PC-9 (cell line): Measurements from ENCODE around the gene IKZF4. TPM values are rescaled to one million over a fixed set of nuclear protein-coding genes. Genes with fewer than 3 reads are reported as not detected.
"Not testable (repeated sequence)": the region's sequence is repeated elsewhere in the genome, so short reads cannot be mapped to it uniquely, and the experiment has no call there.

Experiments
- BruUV-seq: library from RNA; stranded (reverse); fragments of 400-500 nt; replicated peaks from 2 replicates; lab custom pipeline; 2021; lab: Mats Ljungman, UMichigan
- CTCF ChIA-PET: fragments of 300-600 bp; sonication (Branson Sonifier 250); formaldehyde crosslinking; loops from one replicate; lab custom pipeline; 2022; ENCODE audit warnings: antibody characterized with exemption; lab: Charles Lee
- POLR2A ChIA-PET: fragments of 300-600 bp; sonication (Branson Sonifier 250); formaldehyde crosslinking; loops from one replicate; lab custom pipeline; 2022; ENCODE audit warnings: antibody characterized with exemption; ENCODE audit not compliant: unreplicated experiment; lab: Charles Lee
- DNase-seq, 2 experiments: peaks; one replicate each; pipeline versions ENCODE4 v3.0.0 to v3.0.0-alpha.2; 2015 to 2022; ENCODE audit warnings: mixed read lengths in 1 of 2
- H2AFZ ChIP-seq: fragments of 200-600 bp; sonication (generic); 2 replicates; pipeline ENCODE4 v1.8.1; 2017; ENCODE audit warnings: antibody characterized with exemption
- H3F3A ChIP-seq: fragments of 200-600 bp; sonication (generic); 2 replicates; pipeline ENCODE4 v1.8.1; 2017; ENCODE audit warnings: antibody characterized with exemption, mild to moderate bottlenecking, low read depth; ENCODE audit not compliant: insufficient read depth
- H3K27ac ChIP-seq: fragments of 200-600 bp; sonication (generic); 2 replicates; pipeline ENCODE4 v1.6.1; 2016; ENCODE audit warnings: mixed run types
- H3K27me3 ChIP-seq: fragments of 200-600 bp; sonication (generic); 2 replicates; pipeline ENCODE4 v1.6.1; 2016; ENCODE audit warnings: low read depth, mixed run types; ENCODE audit not compliant: insufficient read depth
- H3K36me3 ChIP-seq: fragments of 200-600 bp; sonication (generic); 2 replicates; pipeline ENCODE4 v1.6.1; 2016; ENCODE audit warnings: low read depth, mixed run types
- H3K4me1 ChIP-seq: fragments of 200-600 bp; sonication (generic); replicated peaks from 2 replicates; pipeline ENCODE4 v1.6.1; 2016; ENCODE audit warnings: mixed run types; ENCODE audit not compliant: insufficient read depth
- H3K4me2 ChIP-seq: fragments of 200-600 bp; sonication (generic); 2 replicates; pipeline ENCODE4 v1.6.1; 2017; ENCODE audit warnings: mixed run types
- H3K4me3 ChIP-seq: fragments of 200-600 bp; sonication (generic); 2 replicates; pipeline ENCODE4 v1.6.1; 2016; ENCODE audit warnings: mixed run types
- H3K79me2 ChIP-seq: fragments of 200-600 bp; sonication (generic); 2 replicates; pipeline ENCODE4 v1.6.1; 2017; ENCODE audit warnings: low read depth, mixed run types
- H3K9me2 ChIP-seq: fragments of 200-600 bp; sonication (generic); 2 replicates; pipeline ENCODE4 v1.8.1; 2017; ENCODE audit warnings: mild to moderate bottlenecking; ENCODE audit not compliant: insufficient read depth
- H3K9me3 ChIP-seq: fragments of 200-600 bp; sonication (generic); 2 replicates; pipeline ENCODE4 v1.8.1; 2016; ENCODE audit warnings: low read depth; ENCODE audit not compliant: insufficient read depth
- H4K20me1 ChIP-seq: fragments of 200-600 bp; sonication (generic); 2 replicates; pipeline ENCODE4 v1.8.1; 2017; ENCODE audit not compliant: insufficient read depth
- EZH2 ChIP-seq: fragments of 200-600 bp; sonication (generic); IDR thresholded peaks from 2 replicates; pipeline ENCODE4 v1.8.0; 2017; ENCODE audit warnings: antibody characterized with exemption, low read depth
- intact Hi-C: fragments of 100-400 bp; cut with micrococcal nuclease; formaldehyde crosslinking; loops from one replicate; pipeline ENCODE4 v1.10.0; 2022; ENCODE audit not compliant: unreplicated experiment
- total RNA-seq: library from RNA; stranded (reverse); gene quantifications from 2 replicates; pipeline ENCODE4 v1.2.3, GENCODE V29; 2021
- TF ChIP-seq, protein P1 (sequence below): fragments of 200-600 bp; sonication (generic); conservative IDR thresholded peaks from 2 replicates; pipeline ENCODE4 v1.6.1; 2017; ENCODE audit warnings: mixed run types, antibody characterized with exemption, mild to moderate bottlenecking, moderate library complexity

The IKZF4 gene
- total RNA-seq, 1 experiment from 2014 or later: 7.4 TPM

DNA sequence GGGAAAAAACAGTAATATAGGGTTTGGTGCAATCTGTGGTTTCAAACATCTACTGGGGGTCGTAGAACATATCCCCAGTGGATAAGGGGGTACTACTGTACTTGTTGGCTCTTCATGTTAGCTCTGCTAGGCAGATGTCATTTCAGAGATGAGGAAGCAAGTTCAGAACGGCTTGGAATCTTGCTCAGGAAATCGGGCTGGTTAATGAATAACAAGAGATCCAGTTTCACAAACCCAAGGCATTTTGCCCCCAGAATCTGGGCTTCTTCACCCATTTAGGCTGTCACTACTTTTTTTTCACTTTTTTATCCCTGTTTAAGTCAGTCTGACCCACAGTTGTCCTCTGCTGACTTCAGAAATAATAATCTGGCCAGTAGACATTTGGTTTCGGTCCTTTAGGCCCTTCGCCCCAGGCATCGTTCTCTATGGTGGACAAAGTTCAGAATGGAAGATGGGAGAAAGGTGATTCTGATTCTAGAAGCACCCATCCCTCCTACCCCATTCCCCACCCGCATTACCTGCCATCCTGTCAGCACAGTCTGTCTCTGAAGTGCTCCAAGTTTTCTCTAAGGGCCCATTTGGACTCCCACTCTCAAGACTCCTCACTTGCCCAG is 19.2 kb upstream of the IKZF4 start:
- H4K20me1 ChIP-seq: no peaks in the 10 kb centered on the region
- H3K36me3 ChIP-seq: no peaks in the 10 kb centered on the region
- H3F3A ChIP-seq: peaks cover 14% of the 10 kb centered on the region
- no TSS peak for BruUV-seq
- CTCF ChIA-PET: no interaction called here
- DNase-seq: no peak
- intact Hi-C loops: no loop called here
- POLR2A ChIA-PET: no interaction called here
- peaks cover 5% of the 10 kb centered on the region; the same call in 1 of the 2 replicates for H3K79me2 ChIP-seq
- TF ChIP-seq, protein P1, sequence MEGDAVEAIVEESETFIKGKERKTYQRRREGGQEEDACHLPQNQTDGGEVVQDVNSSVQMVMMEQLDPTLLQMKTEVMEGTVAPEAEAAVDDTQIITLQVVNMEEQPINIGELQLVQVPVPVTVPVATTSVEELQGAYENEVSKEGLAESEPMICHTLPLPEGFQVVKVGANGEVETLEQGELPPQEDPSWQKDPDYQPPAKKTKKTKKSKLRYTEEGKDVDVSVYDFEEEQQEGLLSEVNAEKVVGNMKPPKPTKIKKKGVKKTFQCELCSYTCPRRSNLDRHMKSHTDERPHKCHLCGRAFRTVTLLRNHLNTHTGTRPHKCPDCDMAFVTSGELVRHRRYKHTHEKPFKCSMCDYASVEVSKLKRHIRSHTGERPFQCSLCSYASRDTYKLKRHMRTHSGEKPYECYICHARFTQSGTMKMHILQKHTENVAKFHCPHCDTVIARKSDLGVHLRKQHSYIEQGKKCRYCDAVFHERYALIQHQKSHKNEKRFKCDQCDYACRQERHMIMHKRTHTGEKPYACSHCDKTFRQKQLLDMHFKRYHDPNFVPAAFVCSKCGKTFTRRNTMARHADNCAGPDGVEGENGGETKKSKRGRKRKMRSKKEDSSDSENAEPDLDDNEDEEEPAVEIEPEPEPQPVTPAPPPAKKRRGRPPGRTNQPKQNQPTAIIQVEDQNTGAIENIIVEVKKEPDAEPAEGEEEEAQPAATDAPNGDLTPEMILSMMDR: no peak
- no peak for TF ChIP-seq EZH2
- no peak overlapping the region for H3K4me3 ChIP-seq
- H3K9me2 ChIP-seq: no peaks in the 10 kb centered on the region
- H2AFZ ChIP-seq: no peak overlapping the region
- H3K27ac ChIP-seq: no peak overlapping the region
- H3K4me1 ChIP-seq: peaks cover 17% of the 10 kb centered on the region
- H3K27me3 ChIP-seq: no peaks in the 10 kb centered on the region
- H3K9me3 ChIP-seq: no peaks in the 10 kb centered on the region
- H3K4me2 ChIP-seq: no peak overlapping the region

DNA sequence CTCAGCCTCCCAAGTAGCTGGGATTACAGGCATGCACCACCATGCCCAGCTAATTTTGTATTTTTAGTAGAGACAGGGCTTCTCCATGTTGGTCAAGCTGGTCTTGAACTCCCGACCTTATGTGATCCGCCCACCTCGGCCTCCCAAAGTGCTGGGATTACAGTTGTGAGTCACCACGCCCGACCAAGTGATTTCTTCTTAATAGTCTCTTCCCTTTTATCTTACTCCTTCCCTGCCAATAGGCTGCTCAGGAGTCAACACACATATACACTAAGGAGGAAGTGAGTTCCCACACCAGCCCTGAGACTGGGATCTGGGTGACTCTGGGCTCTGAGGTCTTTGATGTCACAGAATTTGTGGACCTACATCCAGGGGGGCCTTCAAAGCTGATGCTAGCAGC is 17.5 kb upstream of the IKZF4 start:
- DNase-seq, POLR2A ChIA-PET, H4K20me1 ChIP-seq, H3K27ac ChIP-seq, BruUV-seq, H3K9me2 ChIP-seq, H3K4me3 ChIP-seq, H3K27me3 ChIP-seq, H3K36me3 ChIP-seq, CTCF ChIA-PET, H3K79me2 ChIP-seq, H3K4me2 ChIP-seq, H2AFZ ChIP-seq, intact Hi-C loops, H3K9me3 ChIP-seq: not testable (repeated sequence)
- H3K4me1 ChIP-seq: peaks cover 13% of the 10 kb centered on the region
- peaks cover 25% of the 10 kb centered on the region for H3F3A ChIP-seq

DNA sequence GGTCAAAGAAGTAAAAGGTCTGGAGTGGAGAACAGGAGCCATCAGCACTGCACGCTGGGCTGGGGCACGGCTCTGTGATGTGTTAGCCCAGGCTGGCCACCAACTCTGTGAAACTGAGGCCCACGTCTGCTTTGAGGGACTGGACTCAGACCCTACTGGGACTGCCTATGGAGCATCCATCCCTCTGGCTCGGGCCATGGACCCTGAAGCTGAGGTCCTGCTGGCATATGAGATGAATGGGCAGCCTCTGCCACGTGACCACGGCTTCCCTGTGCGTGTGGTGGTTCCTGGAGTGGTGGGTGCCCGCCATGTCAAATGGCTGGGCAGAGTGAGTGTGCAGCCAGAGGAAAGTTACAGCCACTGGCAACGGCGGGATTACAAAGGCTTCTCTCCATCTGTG is 16.6 kb upstream of the IKZF4 start:
- H3K9me3 ChIP-seq: no peaks in the 10 kb centered on the region
- TF ChIP-seq, protein P1: no peak
- TF ChIP-seq EZH2: no peak
- ChIA-PET CTCF (no interaction called here), POLR2A (interaction anchor here (0.5 kb wide), 1 partner anchor 1587 kb away, joined by 3 read pairs; no protein-coding TSS in a partner anchor)
- intact Hi-C loops: no loop called here
- H3K79me2 ChIP-seq: no peaks in the 10 kb centered on the region
- H3K4me1 ChIP-seq: peaks cover 13% of the 10 kb centered on the region
- H2AFZ ChIP-seq: no peak overlapping the region
- no peak overlapping the region for H3K4me2 ChIP-seq
- no peaks in the 10 kb centered on the region for H4K20me1 ChIP-seq
- H3K27ac ChIP-seq: no peak overlapping the region
- no peaks in the 10 kb centered on the region for H3K36me3 ChIP-seq
- no peaks in the 10 kb centered on the region for H3K27me3 ChIP-seq
- no TSS peak for BruUV-seq
- H3K4me3 ChIP-seq: no peak overlapping the region
- no peaks in the 10 kb centered on the region for H3K9me2 ChIP-seq
- H3F3A ChIP-seq: peaks cover 25% of the 10 kb centered on the region
- DNase-seq: no peak
